ENCODE measurements around the gene CDH16.
"Not testable (repeated sequence)": the region's sequence is repeated elsewhere in the genome, so short reads cannot be mapped to it uniquely, and the experiment has no call there.

The CDH16 gene

GRCh38 chr16:66896682-66897081 is 22.0 kb downstream of the CDH16 start:
- POLR2A ChIA-PET, result interaction anchor here (1.3 kb wide), 1 partner anchor 8 kb away, joined by 3 read pairs; no protein-coding TSS in a partner anchor
- not testable (repeated sequence) for H3K4me1 ChIP-seq (ENCODE audit: control insufficient read depth, insufficient read depth, low read length); H3K4me3 ChIP-seq (ENCODE audit: low read depth, low read length); H3K27ac ChIP-seq (ENCODE audit: extremely low read depth, low read depth, low read length); H3K9me3 ChIP-seq (ENCODE audit: control insufficient read depth, insufficient read depth, low read depth, low read length); H3K36me3 ChIP-seq (ENCODE audit: control insufficient read depth in 2 of 2, insufficient read depth in 1 of 2, low read length in 2 of 2)
- CTCF ChIA-PET, result interaction anchor here (0.6 to 17.9 kb wide), 15 partner anchors 9 to 308 kb away, joined by 3 to 268 read pairs (median 6); partner anchors contain the start of genes CDH16, CIAO2B and RRAD

DNA sequence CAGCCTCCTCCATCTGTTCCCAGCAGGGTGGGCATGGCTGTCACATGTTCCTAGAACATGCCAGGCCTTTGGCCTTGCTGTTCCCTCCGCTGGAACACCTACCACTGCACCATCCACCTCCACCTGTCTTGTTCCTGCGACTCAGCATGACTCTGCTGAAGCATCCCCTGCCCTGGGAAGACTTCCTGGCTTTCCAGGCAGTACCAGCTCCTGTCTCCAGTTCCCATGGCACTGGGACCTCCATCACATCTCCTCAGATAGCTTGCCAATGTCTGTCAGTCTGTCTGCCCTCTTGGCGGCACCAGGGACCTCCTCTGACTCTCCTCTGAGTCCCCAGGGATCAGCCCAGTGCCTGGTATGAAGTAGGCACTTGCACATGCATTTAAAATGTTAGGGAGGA is 22.7 kb downstream of the CDH16 start:
- Histone ChIP-seq H3K4me1 (ENCODE audit: control insufficient read depth, insufficient read depth, low read length) (peaks cover 8% of the 10 kb centered on the region; the same call in 1 of the 2 replicates), H3K9me3 (ENCODE audit: control insufficient read depth, insufficient read depth, low read depth, low read length) (no peaks in the 10 kb centered on the region), H3K36me3 (ENCODE audit: control insufficient read depth in 2 of 2, insufficient read depth in 1 of 2, low read length in 2 of 2) (peaks cover 0 to 4% of the 10 kb centered on the region in 2 experiments; a peak in 1 of 3 replicates), H3K27ac (ENCODE audit: extremely low read depth, low read depth, low read length) (no peak overlapping the region), H3K4me3 (ENCODE audit: low read depth, low read length) (no peak overlapping the region)
- TF ChIP-seq ZNF37A (tag by site-specific recombination; IDR thresholded peaks at IDR 0.05) (no peak), OVOL3 (tag by site-specific recombination; IDR thresholded peaks at IDR 0.05) (no peak), ZNF10 (tag by site-specific recombination; IDR thresholded peaks at IDR 0.05) (no peak), PRDM1 (tag by site-specific recombination; IDR thresholded peaks at IDR 0.05) (no peak), YY2 (tag by site-specific recombination; IDR thresholded peaks at IDR 0.05) (no peak), KLF7 (tag by site-specific recombination; IDR thresholded peaks at IDR 0.05; ENCODE audit: borderline replicate concordance) (no peak), ZNF48 (tag by site-specific recombination; IDR thresholded peaks at IDR 0.05) (no peak), ZNF157 (tag by site-specific recombination; IDR thresholded peaks at IDR 0.05) (no peak)
- TF ChIP-seq, protein P1, sequence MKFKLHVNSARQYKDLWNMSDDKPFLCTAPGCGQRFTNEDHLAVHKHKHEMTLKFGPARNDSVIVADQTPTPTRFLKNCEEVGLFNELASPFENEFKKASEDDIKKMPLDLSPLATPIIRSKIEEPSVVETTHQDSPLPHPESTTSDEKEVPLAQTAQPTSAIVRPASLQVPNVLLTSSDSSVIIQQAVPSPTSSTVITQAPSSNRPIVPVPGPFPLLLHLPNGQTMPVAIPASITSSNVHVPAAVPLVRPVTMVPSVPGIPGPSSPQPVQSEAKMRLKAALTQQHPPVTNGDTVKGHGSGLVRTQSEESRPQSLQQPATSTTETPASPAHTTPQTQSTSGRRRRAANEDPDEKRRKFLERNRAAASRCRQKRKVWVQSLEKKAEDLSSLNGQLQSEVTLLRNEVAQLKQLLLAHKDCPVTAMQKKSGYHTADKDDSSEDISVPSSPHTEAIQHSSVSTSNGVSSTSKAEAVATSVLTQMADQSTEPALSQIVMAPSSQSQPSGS (tag by site-specific recombination; IDR thresholded peaks at IDR 0.05; ENCODE audit: low read depth), result no peak
- CTCF ChIA-PET, result interaction anchor here (0.6 to 17.9 kb wide), 30 partner anchors 10 to 517 kb away, joined by 3 to 268 read pairs (median 6); partner anchors contain the start of genes B3GNT9, CDH16, CES3 and CIAO2B
- POLR2A ChIA-PET, result interaction anchor here (1.2 to 1.3 kb wide), 2 partner anchors 9 to 65 kb away, joined by 3 read pairs; partner anchors contain the start of gene CES3

- Histone ChIP-seq H3K4me1 (ENCODE audit: control insufficient read depth, insufficient read depth, low read length) (peaks cover 8% of the 10 kb centered on the region; the same call in 1 of the 2 replicates), H3K4me3 (ENCODE audit: low read depth, low read length) (no peak overlapping the region), H3K36me3 (ENCODE audit: control insufficient read depth in 2 of 2, insufficient read depth in 1 of 2, low read length in 2 of 2) (peaks cover 0 to 4% of the 10 kb centered on the region in 2 experiments; a peak in 1 of 3 replicates), H3K27ac (ENCODE audit: extremely low read depth, low read depth, low read length) (no peak overlapping the region), H3K9me3 (ENCODE audit: control insufficient read depth, insufficient read depth, low read depth, low read length) (no peaks in the 10 kb centered on the region)
- TF ChIP-seq, protein P2, sequence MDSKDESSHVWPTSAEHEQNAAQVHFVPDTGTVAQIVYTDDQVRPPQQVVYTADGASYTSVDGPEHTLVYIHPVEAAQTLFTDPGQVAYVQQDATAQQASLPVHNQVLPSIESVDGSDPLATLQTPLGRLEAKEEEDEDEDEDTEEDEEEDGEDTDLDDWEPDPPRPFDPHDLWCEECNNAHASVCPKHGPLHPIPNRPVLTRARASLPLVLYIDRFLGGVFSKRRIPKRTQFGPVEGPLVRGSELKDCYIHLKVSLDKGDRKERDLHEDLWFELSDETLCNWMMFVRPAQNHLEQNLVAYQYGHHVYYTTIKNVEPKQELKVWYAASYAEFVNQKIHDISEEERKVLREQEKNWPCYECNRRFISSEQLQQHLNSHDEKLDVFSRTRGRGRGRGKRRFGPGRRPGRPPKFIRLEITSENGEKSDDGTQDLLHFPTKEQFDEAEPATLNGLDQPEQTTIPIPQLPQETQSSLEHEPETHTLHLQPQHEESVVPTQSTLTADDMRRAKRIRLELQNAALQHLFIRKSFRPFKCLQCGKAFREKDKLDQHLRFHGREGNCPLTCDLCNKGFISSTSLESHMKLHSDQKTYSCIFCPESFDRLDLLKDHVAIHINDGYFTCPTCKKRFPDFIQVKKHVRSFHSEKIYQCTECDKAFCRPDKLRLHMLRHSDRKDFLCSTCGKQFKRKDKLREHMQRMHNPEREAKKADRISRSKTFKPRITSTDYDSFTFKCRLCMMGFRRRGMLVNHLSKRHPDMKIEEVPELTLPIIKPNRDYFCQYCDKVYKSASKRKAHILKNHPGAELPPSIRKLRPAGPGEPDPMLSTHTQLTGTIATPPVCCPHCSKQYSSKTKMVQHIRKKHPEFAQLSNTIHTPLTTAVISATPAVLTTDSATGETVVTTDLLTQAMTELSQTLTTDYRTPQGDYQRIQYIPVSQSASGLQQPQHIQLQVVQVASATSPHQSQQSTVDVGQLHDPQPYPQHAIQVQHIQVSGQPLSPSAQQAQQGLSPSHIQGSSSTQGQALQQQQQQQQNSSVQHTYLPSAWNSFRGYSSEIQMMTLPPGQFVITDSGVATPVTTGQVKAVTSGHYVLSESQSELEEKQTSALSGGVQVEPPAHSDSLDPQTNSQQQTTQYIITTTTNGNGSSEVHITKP (tag by site-specific recombination; IDR thresholded peaks at IDR 0.05), result peak; percentile 58
- TF ChIP-seq PBX3 (CRISPR knock-in tag; IDR thresholded peaks at IDR 0.05), result no peak
- ChIA-PET CTCF (interaction anchor here (0.6 to 17.9 kb wide), 41 partner anchors 10 to 517 kb away, joined by 3 to 268 read pairs (median 5); partner anchors contain the start of genes B3GNT9, CDH16, CES3 and CIAO2B), POLR2A (interaction anchor here (1.2 to 1.3 kb wide), 3 partner anchors 9 to 65 kb away, joined by 3 to 11 read pairs (median 3); partner anchors contain the start of gene CES3)
Observed at GRCh38 chr16:66895689-66895979, 23.1 kb downstream of the CDH16 start.

Measured in HEK293 (cell line).